ENCODE data around the gene C10orf95.

The C10orf95 gene

GRCh38 chr10:102414749-102415148 lies 36.6 kb downstream of the C10orf95 start:
- in situ Hi-C loops (cut with HindIII; ENCODE audit: low pct_unique_long_range_greater_than_20kb, low sequenced_read_pairs) = no loop called here
- DNase-seq (ENCODE audit: low read depth in 1 of 2, low spot score in 1 of 2) = no peak
- TF ChIP-seq JUND (IDR thresholded peaks at IDR 0.05; ENCODE audit: low read depth) = no peak

DNA sequence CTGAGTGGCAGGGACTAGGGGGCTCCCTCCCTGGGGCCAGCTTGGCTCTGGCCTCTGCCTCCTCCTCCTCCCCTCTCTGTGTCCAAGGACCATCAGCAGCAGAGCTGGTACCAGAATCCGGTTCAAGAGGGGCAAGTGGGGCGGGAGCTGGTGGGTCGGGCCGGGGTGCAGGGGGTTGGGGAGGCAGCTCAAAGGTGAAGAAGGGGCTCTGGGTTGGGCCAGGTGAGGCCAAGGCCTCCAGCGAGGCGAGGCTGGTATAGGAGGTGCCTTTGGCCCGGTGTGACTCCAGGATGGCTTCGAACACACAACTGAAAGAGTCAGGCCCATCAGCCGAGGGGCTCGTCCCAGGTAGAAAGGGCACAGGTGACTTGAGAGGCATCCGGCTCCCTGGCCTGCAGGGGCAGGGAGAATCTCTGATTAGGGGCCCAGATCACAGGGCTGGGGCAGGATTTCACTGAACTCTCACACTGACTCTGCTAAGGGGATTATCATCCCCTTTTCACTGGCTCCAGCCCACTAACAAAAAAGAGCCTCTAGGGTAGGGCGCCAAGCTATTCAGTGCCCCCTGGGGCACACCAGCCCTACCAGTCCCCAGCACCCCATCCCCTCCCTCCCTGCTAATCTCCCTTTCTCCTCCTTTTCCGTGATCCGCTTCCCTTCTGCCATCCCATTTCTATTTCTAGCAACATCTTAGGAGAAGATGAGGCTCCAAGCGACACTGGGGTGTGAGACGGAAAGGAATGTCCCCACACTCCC lies 37.4 kb downstream of the C10orf95 start:
- no peak for DNase-seq (ENCODE audit: low read depth in 1 of 2, low spot score in 1 of 2)
- TF ChIP-seq JUND (IDR thresholded peaks at IDR 0.05; ENCODE audit: low read depth) = no peak
- in situ Hi-C loops (cut with HindIII; ENCODE audit: low pct_unique_long_range_greater_than_20kb, low sequenced_read_pairs) = no loop called here

GRCh38 chr10:102413053-102413705 lies 38.2 kb downstream of the C10orf95 start:
- in situ Hi-C loops (cut with HindIII; ENCODE audit: low pct_unique_long_range_greater_than_20kb, low sequenced_read_pairs) = no loop called here
- DNase-seq (ENCODE audit: low read depth in 1 of 2, low spot score in 1 of 2) = no peak
- TF ChIP-seq JUND (IDR thresholded peaks at IDR 0.05; ENCODE audit: low read depth) = no peak

DNA sequence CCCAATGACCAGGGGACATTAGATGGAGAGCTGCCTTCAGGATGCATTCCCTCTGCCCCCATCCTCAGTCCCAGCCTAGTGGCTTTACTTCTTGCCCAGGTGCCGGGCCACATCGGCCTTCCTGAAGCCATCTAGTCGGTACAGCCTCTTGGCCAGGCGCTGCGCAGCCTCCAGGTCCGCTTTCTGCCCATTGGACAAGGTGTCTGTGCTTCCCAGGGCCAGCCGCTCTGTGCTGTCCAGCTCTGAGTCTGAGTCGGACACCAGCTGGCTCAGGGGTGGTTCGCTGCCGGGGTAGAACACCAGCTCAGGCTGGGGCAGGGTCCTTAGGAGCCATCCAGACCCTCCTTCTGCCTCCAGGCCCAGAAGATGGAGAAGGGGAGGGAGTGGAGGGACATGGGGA lies 39.0 kb downstream of the C10orf95 start:
- TF ChIP-seq JUND (IDR thresholded peaks at IDR 0.05; ENCODE audit: low read depth) = no peak
- in situ Hi-C loops (cut with HindIII; ENCODE audit: low pct_unique_long_range_greater_than_20kb, low sequenced_read_pairs) = no loop called here
- no peak for DNase-seq (ENCODE audit: low read depth in 1 of 2, low spot score in 1 of 2)

GRCh38 chr10:102411341-102412255 lies 39.7 kb downstream of the C10orf95 start:
- no peak for DNase-seq (ENCODE audit: low read depth in 1 of 2, low spot score in 1 of 2)
- in situ Hi-C loops (cut with HindIII; ENCODE audit: low pct_unique_long_range_greater_than_20kb, low sequenced_read_pairs) = no loop called here
- TF ChIP-seq JUND (IDR thresholded peaks at IDR 0.05; ENCODE audit: low read depth) = no peak

DNA sequence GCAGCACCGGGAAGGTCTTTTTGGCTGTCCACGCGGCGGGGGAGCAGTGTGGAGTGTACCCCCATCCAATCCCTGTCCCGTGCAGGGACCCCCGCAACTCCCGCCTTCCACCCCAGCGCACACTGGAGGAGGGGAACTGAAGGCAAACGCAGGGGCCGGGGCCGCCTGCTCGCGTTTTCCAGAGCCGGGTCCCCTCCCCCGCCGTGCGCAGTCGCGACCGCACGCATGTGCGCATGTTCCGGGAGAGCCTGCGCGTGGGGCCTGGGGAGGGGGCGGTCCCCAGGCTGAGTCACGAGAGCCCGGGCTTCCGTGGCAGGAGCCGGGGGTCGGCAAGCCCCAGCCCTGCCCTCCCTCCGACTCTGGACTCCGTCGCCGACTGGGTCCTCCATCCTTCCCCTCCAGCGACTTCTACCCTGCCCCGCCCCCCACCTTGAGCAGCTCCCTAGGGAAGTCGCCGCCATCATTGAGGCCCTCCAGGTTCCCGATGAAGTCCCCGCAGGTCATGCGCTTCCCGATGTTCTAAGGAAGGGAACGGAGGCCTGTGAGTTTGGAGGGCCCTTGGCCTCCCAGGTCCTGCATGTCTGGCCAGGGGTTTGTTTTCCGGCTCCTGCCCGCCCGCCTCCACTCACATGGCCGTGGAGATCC lies 40.8 kb downstream of the C10orf95 start:
- TF ChIP-seq JUND (IDR thresholded peaks at IDR 0.05; ENCODE audit: low read depth) = no peak
- no peak for DNase-seq (ENCODE audit: low read depth in 1 of 2, low spot score in 1 of 2)
- in situ Hi-C loops (cut with HindIII; ENCODE audit: low pct_unique_long_range_greater_than_20kb, low sequenced_read_pairs) = no loop called here

DNA sequence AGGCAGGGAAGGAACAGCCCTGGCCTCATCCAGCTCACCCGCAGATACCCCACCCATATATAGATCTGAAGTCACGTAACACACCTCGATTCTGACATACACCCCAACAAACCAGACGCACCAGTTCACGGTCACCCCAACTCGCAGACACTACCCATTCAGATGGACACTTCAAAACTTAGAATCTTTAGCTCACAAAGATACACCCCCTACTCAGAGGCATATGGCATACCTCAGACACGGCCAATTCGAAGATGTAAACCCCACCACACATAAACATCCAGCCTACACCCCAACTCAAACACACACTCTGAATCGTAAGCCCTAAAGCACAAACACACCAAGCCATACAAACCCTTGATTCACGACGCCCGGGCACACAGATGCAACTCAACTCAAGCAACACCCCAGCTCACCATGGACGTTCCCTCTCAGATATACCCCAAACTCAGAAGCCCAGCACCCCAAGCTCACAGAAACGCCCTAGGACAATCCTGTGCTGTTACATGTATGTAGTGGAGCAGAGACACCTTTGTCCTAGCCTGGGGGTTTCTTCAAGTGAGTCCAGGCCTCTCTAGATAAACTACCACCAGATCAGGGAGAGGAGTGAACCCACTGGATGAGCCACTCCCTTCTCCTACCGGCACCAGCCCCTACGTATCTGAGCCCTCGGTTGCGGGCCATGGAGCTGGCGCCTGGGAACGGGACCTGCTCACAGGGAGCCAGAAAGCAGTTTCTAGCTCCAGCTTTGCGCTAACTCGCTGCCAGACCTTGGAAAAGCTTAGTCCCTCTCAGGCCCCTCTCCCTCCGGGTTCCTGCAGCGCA lies 41.5 kb downstream of the C10orf95 start:
- in situ Hi-C loops (cut with HindIII; ENCODE audit: low pct_unique_long_range_greater_than_20kb, low sequenced_read_pairs) = no loop called here
- no peak for TF ChIP-seq JUND (IDR thresholded peaks at IDR 0.05; ENCODE audit: low read depth)
- no peak for DNase-seq (ENCODE audit: low read depth in 1 of 2, low spot score in 1 of 2)

- no peak for TF ChIP-seq JUND (IDR thresholded peaks at IDR 0.05; ENCODE audit: low read depth)
- no peak for DNase-seq (ENCODE audit: low read depth in 1 of 2, low spot score in 1 of 2)
- in situ Hi-C loops (cut with HindIII; ENCODE audit: low pct_unique_long_range_greater_than_20kb, low sequenced_read_pairs) = no loop called here
Observed at GRCh38 chr10:102408728-102409603, 42.4 kb downstream of the C10orf95 start.

GRCh38 chr10:102408131-102408727 lies 43.1 kb downstream of the C10orf95 start:
- no peak for TF ChIP-seq JUND (IDR thresholded peaks at IDR 0.05; ENCODE audit: low read depth)
- in situ Hi-C loops (cut with HindIII; ENCODE audit: low pct_unique_long_range_greater_than_20kb, low sequenced_read_pairs) = no loop called here
- no peak for DNase-seq (ENCODE audit: low read depth in 1 of 2, low spot score in 1 of 2)

DNA sequence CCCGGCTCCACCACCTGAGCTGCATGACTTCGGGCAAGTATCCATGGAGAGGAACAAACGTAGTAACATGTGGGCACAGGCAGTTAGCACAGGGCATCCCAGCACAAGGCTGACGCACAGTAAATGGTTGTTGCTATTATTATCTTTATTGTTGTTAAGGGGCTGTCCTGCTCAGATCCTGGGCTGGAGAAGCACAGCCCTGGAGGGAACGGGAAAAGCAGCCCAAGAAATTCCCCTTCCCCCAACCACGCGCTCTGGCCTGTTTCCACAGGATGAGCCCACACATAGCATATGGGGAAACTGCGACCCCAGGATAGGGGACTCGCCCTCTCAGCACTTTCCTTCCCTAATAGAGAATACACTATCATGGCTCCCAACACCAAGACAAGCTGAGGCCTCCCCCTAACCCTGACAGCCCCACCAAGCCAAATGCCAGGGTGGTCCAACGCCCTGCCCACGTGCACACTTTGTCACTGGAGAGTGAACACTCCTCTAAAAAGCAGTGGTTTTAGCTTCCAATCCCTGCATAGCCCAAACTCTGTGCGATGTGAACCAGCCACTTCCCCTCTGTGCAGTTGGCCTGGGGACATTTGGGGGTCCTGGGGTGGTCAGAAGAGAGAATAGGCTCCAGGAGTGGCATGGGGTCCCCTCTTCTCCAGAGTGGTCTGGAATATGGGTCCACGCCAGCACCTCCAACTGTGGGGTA lies 43.8 kb downstream of the C10orf95 start:
- in situ Hi-C loops (cut with HindIII; ENCODE audit: low pct_unique_long_range_greater_than_20kb, low sequenced_read_pairs) = no loop called here
- no peak for DNase-seq (ENCODE audit: low read depth in 1 of 2, low spot score in 1 of 2)
- no peak for TF ChIP-seq JUND (IDR thresholded peaks at IDR 0.05; ENCODE audit: low read depth)

All from T47D (cell line).